ENCODE measurements around the gene MRPL49.

DNA sequence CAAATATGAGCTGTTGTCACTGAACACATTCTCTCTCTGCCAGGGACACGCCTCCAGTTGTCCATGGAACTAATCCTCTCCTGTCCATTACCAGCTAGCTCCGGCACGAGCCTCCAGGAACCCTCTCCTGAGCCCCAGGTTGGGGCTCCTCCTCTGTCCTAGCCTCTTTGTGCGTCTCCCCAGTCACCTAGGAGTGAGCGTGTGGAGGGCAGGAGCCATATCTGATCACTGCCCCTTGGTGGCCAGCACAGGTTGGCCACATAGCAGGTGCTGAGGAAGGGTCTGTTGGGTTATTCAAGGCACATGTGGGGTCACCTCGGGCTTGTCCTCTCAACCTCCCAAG lies 9.7 kb downstream of the MRPL49 start:
- TF ChIP-seq, protein P1, sequence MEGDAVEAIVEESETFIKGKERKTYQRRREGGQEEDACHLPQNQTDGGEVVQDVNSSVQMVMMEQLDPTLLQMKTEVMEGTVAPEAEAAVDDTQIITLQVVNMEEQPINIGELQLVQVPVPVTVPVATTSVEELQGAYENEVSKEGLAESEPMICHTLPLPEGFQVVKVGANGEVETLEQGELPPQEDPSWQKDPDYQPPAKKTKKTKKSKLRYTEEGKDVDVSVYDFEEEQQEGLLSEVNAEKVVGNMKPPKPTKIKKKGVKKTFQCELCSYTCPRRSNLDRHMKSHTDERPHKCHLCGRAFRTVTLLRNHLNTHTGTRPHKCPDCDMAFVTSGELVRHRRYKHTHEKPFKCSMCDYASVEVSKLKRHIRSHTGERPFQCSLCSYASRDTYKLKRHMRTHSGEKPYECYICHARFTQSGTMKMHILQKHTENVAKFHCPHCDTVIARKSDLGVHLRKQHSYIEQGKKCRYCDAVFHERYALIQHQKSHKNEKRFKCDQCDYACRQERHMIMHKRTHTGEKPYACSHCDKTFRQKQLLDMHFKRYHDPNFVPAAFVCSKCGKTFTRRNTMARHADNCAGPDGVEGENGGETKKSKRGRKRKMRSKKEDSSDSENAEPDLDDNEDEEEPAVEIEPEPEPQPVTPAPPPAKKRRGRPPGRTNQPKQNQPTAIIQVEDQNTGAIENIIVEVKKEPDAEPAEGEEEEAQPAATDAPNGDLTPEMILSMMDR (IDR thresholded peaks at IDR 0.05; ENCODE audit: insufficient read depth, low read depth, low read length) = no peak
- no peak for TF ChIP-seq EZH2 (IDR thresholded peaks at IDR 0.05; ENCODE audit: insufficient read depth, low read length)

All from astrocyte (in vitro differentiated cells and primary cell).